Panc1 (cell line): ENCODE results near the gene EP300. TPM values are rescaled to one million over a fixed set of nuclear protein-coding genes. Genes with fewer than 3 reads are reported as not detected.

Experiments
- total RNA-seq: library from RNA; stranded (reverse); gene quantifications from one replicate; pipeline ENCODE4 v1.2.1, GENCODE V29; 2021; ENCODE audit not compliant: unreplicated experiment

Gene EP300
- total RNA-seq, 1 experiment from 2014 or later: 46.8 TPM

Other genes starting within 250 kb of the EP300 start
- gene ST13, start 236.0 kb upstream of the EP300 start, total RNA-seq: 200 TPM
- 21.0 TPM for gene XPNPEP3, start 235.4 kb upstream of the EP300 start, total RNA-seq
- gene DNAJB7, start 230.5 kb upstream of the EP300 start, total RNA-seq: not detected
- gene RBX1, start 141.2 kb upstream of the EP300 start, total RNA-seq: 50.7 TPM
- 26.6 TPM for gene L3MBTL2, start 112.7 kb downstream of the EP300 start, total RNA-seq
- 0.33 TPM for gene CHADL, start 148.3 kb downstream of the EP300 start, total RNA-seq
- gene RANGAP1, start 193.6 kb downstream of the EP300 start, total RNA-seq: 140 TPM
- gene ZC3H7B, start 208.9 kb downstream of the EP300 start, total RNA-seq: 62.0 TPM